ENCODE data around the gene EHD1. TPM values are rescaled to one million over a fixed set of nuclear protein-coding genes. Genes with fewer than 3 reads are reported as not detected.

Gene EHD1
- total and polyA plus RNA-seq, 10 donors = 51.9 to 337 (median 162) TPM

DNA sequence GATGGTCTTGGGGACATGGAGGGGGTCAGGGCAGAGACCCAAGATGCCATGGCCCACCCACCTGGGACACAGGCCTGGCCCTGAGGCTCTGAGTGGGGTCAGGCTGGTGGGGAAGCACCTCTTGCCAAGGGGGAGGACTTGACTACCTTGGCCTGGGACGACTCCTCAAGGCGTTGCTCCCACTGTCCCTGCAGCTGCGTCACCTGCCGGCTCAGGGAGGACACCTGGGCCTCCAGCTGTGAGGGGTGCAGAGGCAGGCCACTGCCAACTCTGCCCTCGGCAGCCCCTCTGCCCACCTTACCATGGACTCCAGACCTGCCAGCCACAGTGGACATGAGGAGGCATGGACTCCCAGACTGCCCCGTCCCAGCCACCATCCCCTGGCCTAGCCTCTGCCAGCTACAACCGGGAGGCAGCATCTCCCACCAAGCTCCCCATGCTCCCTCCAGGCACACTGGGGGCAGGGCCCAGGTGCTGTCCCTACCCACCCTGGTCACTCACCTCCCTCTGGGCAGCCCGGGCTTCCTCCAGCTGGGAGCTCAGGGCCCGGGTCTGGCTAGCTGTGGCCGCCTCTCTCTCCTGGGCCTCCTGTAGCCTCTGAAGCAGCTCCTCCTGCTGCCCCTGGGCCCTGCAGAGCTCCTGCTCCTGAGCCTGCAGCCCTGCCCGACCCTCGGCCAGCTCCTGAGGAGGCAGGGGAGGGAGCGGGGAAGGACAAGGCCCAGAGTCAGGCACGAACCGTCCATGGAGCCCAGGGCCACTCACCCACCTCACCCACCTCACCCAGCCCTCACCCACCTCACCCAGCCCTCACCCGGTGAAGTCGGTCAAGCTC, 42.6 kb downstream of the EHD1 start:
- Histone ChIP-seq H3K9me3 (no peaks in the 10 kb centered on the region), H3K4me1 (peaks cover 0 to 6% (median 0%) of the 10 kb centered on the region in 6 donors), H3K27ac (no peak overlapping the region), H3K4me3 (no peak overlapping the region), H3K36me3 (peaks cover 0 to 56% (median 0%) of the 10 kb centered on the region in 6 donors), H3K27me3 (replicated peaks in 1 of 7) (no peaks in the 10 kb centered on the region)
- 93 to 97% (median 94%) methylated on average over 13 to 17 of the region's 17 CpGs; no CpG with 5 or more reads in 1 of the 5 donors for WGBS, 5 donors
- intact Hi-C loops (cut with DNase I; ENCODE audit: low total_unique reads) = no loop called here
- no peak for DNase-seq
- TF ChIP-seq POLR2A (IDR thresholded peaks at IDR 0.05) = no peak
- no peak for TF ChIP-seq CTCF (IDR thresholded peaks at IDR 0.05 in 8 of 11, conservative IDR thresholded peaks at IDR 0.05 in 3 of 11)
- TF ChIP-seq POLR2AphosphoS5 (IDR thresholded peaks at IDR 0.05) = no peak

DNA sequence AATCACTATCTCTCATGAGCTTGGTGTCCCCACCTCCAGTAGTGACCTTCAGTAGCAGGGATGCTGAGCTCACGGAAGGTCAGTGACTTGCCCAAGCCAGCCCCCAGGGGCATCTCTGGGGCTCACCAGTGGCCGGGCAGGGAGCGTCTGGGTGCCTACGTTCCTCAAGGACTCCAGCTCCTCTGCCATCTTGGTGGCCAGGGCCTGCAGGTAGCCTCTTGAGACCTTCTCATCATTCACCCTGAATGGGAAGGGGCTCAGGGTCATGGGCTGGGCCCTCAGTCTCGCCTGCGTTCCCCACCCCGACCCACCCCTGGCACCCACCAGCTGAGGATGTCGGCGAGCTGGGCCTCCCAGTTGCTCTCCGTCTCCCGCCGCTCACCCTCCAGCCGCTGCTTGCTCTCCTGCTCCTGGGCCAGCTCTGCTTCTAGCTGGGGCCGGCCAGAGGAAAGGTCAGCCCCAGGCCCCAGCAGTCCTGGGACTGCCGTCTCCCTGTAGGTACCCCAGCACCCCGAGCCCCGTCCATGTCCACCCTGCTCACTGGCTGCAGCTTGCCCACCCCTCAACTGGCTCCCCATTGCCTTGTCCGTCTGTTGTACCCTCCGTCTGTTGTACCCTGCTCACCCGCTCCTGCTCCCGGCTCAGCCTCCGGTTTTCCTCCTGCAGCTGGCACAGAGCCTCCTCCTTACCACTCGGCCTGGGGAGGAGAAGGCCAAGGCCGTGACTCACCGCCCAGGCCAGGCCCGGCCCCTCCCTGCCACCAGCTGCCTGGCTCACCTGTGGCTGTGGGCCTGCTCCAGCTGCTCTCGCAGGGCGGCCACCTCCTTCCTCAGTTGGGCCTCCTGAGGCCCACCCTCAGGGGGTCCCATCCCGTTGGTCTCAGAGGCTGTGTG, 43.5 kb downstream of the EHD1 start:
- peaks cover 0 to 6% (median 0%) of the 10 kb centered on the region in 6 donors for H3K4me1 ChIP-seq
- DNase-seq = no peak
- TF ChIP-seq POLR2A (IDR thresholded peaks at IDR 0.05) (no peak), POLR2AphosphoS5 (IDR thresholded peaks at IDR 0.05) (no peak), CTCF (IDR thresholded peaks at IDR 0.05 in 8 of 11, conservative IDR thresholded peaks at IDR 0.05 in 3 of 11) (no peak)
- H3K27ac ChIP-seq = no peak overlapping the region
- intact Hi-C loops (cut with DNase I; ENCODE audit: low total_unique reads) = no loop called here
- no peaks in the 10 kb centered on the region for H3K27me3 ChIP-seq (replicated peaks in 1 of 7)
- peaks cover 0 to 53% (median 0%) of the 10 kb centered on the region in 6 donors for H3K36me3 ChIP-seq
- no peaks in the 10 kb centered on the region for H3K9me3 ChIP-seq
- WGBS, 5 donors = 85 to 95% (median 92%) methylated on average over 25 to 29 of the region's 29 CpGs
- H3K4me3 ChIP-seq = no peak overlapping the region

DNA sequence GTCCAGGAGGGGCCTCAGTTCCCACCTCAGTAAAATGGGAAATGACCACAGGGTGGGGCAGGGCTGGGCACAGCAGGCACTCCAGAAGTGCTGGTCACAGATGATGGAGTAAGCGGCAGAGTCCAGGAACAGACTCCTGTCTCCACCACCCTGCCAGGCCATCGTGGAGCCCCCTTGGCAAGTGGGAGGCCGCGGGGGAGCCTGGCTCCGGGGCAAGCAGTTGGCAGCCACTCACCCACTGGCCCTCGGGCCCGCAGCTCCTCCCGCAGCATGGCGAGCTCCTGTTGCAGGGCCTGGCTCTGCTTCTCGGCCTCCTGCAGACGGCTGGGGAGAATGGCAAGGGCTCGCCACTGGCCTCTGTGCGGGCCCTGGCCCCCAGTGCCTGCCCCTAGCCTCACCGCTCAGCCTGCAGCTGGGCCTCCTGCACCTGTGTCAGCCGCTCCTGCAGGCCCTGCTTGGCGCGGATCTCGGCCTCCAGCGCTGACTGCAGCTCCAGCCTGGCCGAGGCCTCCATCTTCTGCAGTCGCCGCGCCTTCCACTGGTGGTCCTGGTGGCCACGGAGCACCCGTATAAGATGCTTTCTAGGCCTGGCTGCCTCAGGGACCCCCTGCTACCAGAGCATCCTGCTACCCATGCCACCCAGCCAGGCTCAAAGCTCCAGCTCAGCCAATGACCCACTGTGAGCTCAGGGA, 44.2 kb downstream of the EHD1 start:
- Histone ChIP-seq H3K36me3 (peaks cover 0 to 53% (median 1%) of the 10 kb centered on the region in 6 donors), H3K27me3 (replicated peaks in 1 of 7) (no peaks in the 10 kb centered on the region), H3K27ac (no peak overlapping the region), H3K4me3 (no peak overlapping the region), H3K4me1 (peaks cover 0 to 6% (median 0%) of the 10 kb centered on the region in 6 donors), H3K9me3 (no peaks in the 10 kb centered on the region)
- TF ChIP-seq CTCF (IDR thresholded peaks at IDR 0.05 in 8 of 11, conservative IDR thresholded peaks at IDR 0.05 in 3 of 11) (no peak), POLR2AphosphoS5 (IDR thresholded peaks at IDR 0.05) (no peak), POLR2A (IDR thresholded peaks at IDR 0.05) (no peak)
- 90 to 96% (median 94%) methylated on average over 13 to 25 of the region's 25 CpGs for WGBS, 5 donors
- no peak for DNase-seq
- intact Hi-C loops (cut with DNase I; ENCODE audit: low total_unique reads) = no loop called here
